ENCODE data around the gene FNDC3B. TPM values are rescaled to one million over a fixed set of nuclear protein-coding genes. Genes with fewer than 3 reads are reported as not detected.

The FNDC3B gene
- total and polyA plus RNA-seq, 4 donors, result 23.3 to 74.2 (median 32.9) TPM

GRCh38 chr3:172078244-172078643, 38.9 kb downstream of the FNDC3B start:
- DNase-seq (ENCODE audit: low spot score), result no peak
- 80% methylated on average over 4 of the region's 4 CpGs for WGBS

GRCh38 chr3:172078721-172079120, 39.3 kb downstream of the FNDC3B start:
- Histone ChIP-seq H3K36me3 (ENCODE audit: control insufficient read depth in 4 of 4, insufficient read depth in 3 of 4, low read depth in 1 of 4, low read length in 3 of 4) (peaks cover 0 to 11% (median 3%) of the 10 kb centered on the region in 4 donors), H3K4me1 (ENCODE audit: control insufficient read depth in 4 of 4, insufficient read depth in 4 of 4, low read length in 3 of 4) (peaks cover 13 to 72% (median 48%) of the 10 kb centered on the region in 4 donors), H3K9me3 (ENCODE audit: control insufficient read depth in 4 of 4, low read length in 3 of 4) (no peaks in the 10 kb centered on the region), H3K4me3 (ENCODE audit: low read depth in 1 of 3, low read length in 3 of 3) (no peak overlapping the region), H3K27me3 (ENCODE audit: control insufficient read depth in 4 of 4, insufficient read depth in 4 of 4, low read length in 3 of 4) (no peaks in the 10 kb centered on the region), H3K27ac (ENCODE audit: low read depth in 1 of 2, low read length in 2 of 2) (peak overlapping the region; percentile 28 to 35), H3K9ac (ENCODE audit: low read depth in 1 of 2, low read length in 2 of 2) (no peak overlapping the region)
- TF ChIP-seq HNF4A (conservative IDR thresholded peaks at IDR 0.05) (no peak), ZBTB33 (IDR thresholded peaks at IDR 0.05) (no peak), FOXA1 (IDR thresholded peaks at IDR 0.05) (no peak), EGR1 (IDR thresholded peaks at IDR 0.05; ENCODE audit: low read depth in 2 of 2) (no peak), JUND (IDR thresholded peaks at IDR 0.05) (no peak), ATF3 (IDR thresholded peaks at IDR 0.05) (no peak)
- no peak for DNase-seq (ENCODE audit: low spot score)
- 76% methylated on average over 6 of the region's 6 CpGs for WGBS

More at GRCh38 chr3:172078244-172078643, 38.9 kb downstream of the FNDC3B start:
- Histone ChIP-seq H3K36me3 (ENCODE audit: control insufficient read depth in 4 of 4, insufficient read depth in 3 of 4, low read depth in 1 of 4, low read length in 3 of 4) (peaks cover 0 to 11% (median 3%) of the 10 kb centered on the region in 4 donors), H3K27me3 (ENCODE audit: control insufficient read depth in 4 of 4, insufficient read depth in 4 of 4, low read length in 3 of 4) (no peaks in the 10 kb centered on the region), H3K9me3 (ENCODE audit: control insufficient read depth in 4 of 4, low read length in 3 of 4) (no peaks in the 10 kb centered on the region), H3K4me3 (ENCODE audit: low read depth in 1 of 3, low read length in 3 of 3) (no peak overlapping the region), H3K9ac (ENCODE audit: low read depth in 1 of 2, low read length in 2 of 2) (no peak overlapping the region), H3K4me1 (ENCODE audit: control insufficient read depth in 4 of 4, insufficient read depth in 4 of 4, low read length in 3 of 4) (peaks cover 12 to 73% (median 51%) of the 10 kb centered on the region in 4 donors), H3K27ac (ENCODE audit: low read depth in 1 of 2, low read length in 2 of 2) (peak overlapping the region in 1 of 2 donors; percentile 35)
- peak; percentile 11 to 21 for TF ChIP-seq HNF4A (conservative IDR thresholded peaks at IDR 0.05)
- TF ChIP-seq JUND (IDR thresholded peaks at IDR 0.05), result no peak
- no peak for TF ChIP-seq ATF3 (IDR thresholded peaks at IDR 0.05)

GRCh38 chr3:172079326-172079976, 40.1 kb downstream of the FNDC3B start:
- Histone ChIP-seq H3K27me3 (ENCODE audit: control insufficient read depth in 4 of 4, insufficient read depth in 4 of 4, low read length in 3 of 4) (no peaks in the 10 kb centered on the region), H3K4me1 (ENCODE audit: control insufficient read depth in 4 of 4, insufficient read depth in 4 of 4, low read length in 3 of 4) (peaks cover 11 to 70% (median 40%) of the 10 kb centered on the region in 4 donors)

More at GRCh38 chr3:172079326-172079976, 40.1 kb downstream of the FNDC3B start:
- H3K9me3 ChIP-seq (ENCODE audit: control insufficient read depth in 4 of 4, low read length in 3 of 4), result no peaks in the 10 kb centered on the region
- 86% methylated on average over 3 of the region's 3 CpGs for WGBS
- H3K9ac ChIP-seq (ENCODE audit: low read depth in 1 of 2, low read length in 2 of 2), result no peak overlapping the region
- peak overlapping the region; percentile 28 to 35 for H3K27ac ChIP-seq (ENCODE audit: low read depth in 1 of 2, low read length in 2 of 2)
- no peak for DNase-seq (ENCODE audit: low spot score)
- H3K4me3 ChIP-seq (ENCODE audit: low read depth in 1 of 3, low read length in 3 of 3), result no peak overlapping the region
- H3K36me3 ChIP-seq (ENCODE audit: control insufficient read depth in 4 of 4, insufficient read depth in 3 of 4, low read depth in 1 of 4, low read length in 3 of 4), result peaks cover 0 to 11% (median 3%) of the 10 kb centered on the region in 4 donors
- TF ChIP-seq CTCF (IDR thresholded peaks at IDR 0.05; ENCODE audit: low read depth, low read length, missing input control) (no peak), YY1 (IDR thresholded peaks at IDR 0.05) (no peak), RAD21 (IDR thresholded peaks at IDR 0.05) (no peak), SP1 (IDR thresholded peaks at IDR 0.05) (no peak), RXRA (IDR thresholded peaks at IDR 0.05) (no peak), FOXA1 (IDR thresholded peaks at IDR 0.05) (no peak), ZBTB33 (IDR thresholded peaks at IDR 0.05) (no peak), HNF4G (IDR thresholded peaks at IDR 0.05) (no peak)

Measured in liver (tissue), 9 donors.